Subcutaneous adipose tissue (tissue), 4 donors: ENCODE data around the gene RNF148. TPM values are rescaled to one million over a fixed set of nuclear protein-coding genes. Genes with fewer than 3 reads are reported as not detected.

Experiments
- small RNA-seq: library from RNA; depleted of rRNA; stranded (forward); fragments of <200 nt; gene quantifications from one replicate; pipeline ENCODE3, GENCODE V24; 2016
- total RNA-seq, 4 donors: library from RNA; depleted of rRNA; stranded (reverse); fragments of >200 nt; gene quantifications; one replicate each; pipeline ENCODE4 v1.1.0, GENCODE V29; 2016
- TF ChIP-seq, protein P1 (sequence below): fragments of 450-650 bp; IDR thresholded peaks from one replicate; pipeline ENCODE4 v1.5.1; 2016; ENCODE audit warnings: low read depth, mild to moderate bottlenecking, control low read depth, antibody characterized with exemption, moderate library complexity

The RNF148 gene
- total RNA-seq, 4 donors from 2014 or later: 0.85 to 8.1 (median 2.4) TPM

DNA sequence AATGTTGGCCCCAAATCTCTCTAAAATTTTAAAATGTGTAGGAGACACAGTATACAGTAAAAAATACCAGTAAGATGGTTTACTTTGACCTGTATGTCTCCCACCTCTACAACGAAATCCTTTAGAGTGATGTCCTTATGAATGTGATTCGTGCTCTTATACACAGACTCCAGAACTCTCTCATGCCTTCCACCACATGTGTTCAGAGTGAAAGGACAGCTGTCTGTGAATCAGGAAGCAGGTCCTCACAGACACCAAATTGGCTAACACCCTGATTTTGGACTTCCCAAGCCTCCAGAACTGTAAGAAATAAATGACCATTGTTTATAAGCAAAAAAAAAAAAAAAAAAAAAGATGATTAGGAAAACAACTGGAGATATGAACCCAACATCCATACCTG, 39.0 kb downstream of the RNF148 start:
- TF ChIP-seq, protein P1, sequence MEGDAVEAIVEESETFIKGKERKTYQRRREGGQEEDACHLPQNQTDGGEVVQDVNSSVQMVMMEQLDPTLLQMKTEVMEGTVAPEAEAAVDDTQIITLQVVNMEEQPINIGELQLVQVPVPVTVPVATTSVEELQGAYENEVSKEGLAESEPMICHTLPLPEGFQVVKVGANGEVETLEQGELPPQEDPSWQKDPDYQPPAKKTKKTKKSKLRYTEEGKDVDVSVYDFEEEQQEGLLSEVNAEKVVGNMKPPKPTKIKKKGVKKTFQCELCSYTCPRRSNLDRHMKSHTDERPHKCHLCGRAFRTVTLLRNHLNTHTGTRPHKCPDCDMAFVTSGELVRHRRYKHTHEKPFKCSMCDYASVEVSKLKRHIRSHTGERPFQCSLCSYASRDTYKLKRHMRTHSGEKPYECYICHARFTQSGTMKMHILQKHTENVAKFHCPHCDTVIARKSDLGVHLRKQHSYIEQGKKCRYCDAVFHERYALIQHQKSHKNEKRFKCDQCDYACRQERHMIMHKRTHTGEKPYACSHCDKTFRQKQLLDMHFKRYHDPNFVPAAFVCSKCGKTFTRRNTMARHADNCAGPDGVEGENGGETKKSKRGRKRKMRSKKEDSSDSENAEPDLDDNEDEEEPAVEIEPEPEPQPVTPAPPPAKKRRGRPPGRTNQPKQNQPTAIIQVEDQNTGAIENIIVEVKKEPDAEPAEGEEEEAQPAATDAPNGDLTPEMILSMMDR: no peak

DNA sequence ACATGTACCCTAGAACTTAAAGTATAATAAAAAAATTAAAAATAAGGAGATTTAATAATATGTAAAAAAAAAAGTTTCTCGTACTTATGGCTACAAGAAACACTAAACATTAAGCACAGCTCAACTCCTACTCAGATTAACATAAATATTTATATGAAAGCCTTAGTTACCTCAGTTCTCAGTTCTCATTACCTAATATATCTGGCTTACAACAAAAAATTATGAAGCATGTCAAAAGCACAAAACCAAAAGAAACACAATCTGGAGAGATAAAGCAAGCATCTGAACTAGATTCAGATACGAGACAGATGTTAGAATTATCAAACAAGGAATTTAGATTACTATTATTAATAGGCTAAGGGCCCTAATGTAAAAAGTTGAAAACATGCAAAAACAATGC, 43.9 kb downstream of the RNF148 start:
- TF ChIP-seq, protein P1: no peak

DNA sequence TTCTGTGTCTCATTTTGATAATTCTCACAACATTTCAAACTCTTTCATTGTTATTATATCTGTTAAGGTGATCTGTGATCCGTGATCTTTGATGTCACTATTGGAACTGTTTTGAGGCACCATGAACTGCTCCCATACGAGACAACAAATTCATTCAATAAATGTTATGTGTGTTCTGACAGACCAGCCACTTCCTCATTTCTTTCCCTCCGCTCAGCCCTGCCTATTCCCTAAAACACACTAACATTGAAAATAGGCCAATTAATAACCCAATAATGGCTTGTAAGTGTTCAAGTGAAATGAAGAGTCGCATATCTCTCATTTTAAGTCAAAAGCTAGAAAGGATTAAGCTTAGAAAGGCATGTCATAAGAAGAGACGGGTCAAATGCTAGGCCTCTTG, 49.0 kb downstream of the RNF148 start:
- TF ChIP-seq, protein P1: no peak

DNA sequence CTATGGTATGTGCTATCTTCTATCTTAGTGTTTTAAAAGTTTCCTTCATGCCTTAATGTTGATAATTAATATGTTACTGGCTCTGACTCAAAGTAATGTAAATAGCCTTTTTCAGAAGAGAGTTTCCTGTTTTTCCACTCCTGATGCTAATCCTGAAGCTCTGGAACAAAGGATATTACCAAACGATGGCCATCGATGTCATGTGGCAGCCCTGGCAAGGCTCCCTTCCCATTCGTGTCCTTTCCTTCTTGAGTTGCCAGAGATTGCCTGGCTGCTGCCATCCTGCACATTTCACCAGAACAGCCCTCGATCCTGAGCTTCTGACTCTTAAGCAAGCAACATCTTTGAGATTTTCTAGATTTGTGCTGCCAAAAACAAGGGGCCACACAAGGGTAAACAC, 49.8 kb downstream of the RNF148 start:
- TF ChIP-seq, protein P1: no peak

Small RNAs within 50 kb of the gene (small RNA-seq; reads per million reads assigned to genes)
- gene AC006463.1: not detected

Other genes starting within 250 kb of the RNF148 start
- 1 to 10 TPM in 2 of 4 donors, under 1 TPM in 2; 0.85 to 2.4 (median 1.1) TPM for gene RNF133, start 3.8 kb downstream of the RNF148 start, total RNA-seq
- gene CADPS2, start 183.5 kb upstream of the RNF148 start, total RNA-seq: 10 to 100 TPM in 3 of 4 donors, 1 to 10 TPM in 1; 8.7 to 27.9 (median 16.7) TPM